Esophagus squamous epithelium (tissue), 4 donors: ENCODE data around the gene FEM1B.

ENCODE experiments used
- POLR2A ChIP-seq, 4 donors: fragments of 450-650 bp; IDR thresholded peaks; one replicate each; pipeline ENCODE4 v1.6.1; 2017; ENCODE audit warnings: antibody characterized with exemption in 4 of 4, mild to moderate bottlenecking in 4 of 4, moderate library complexity in 3 of 4
- TF ChIP-seq, protein P1 (sequence below), 6 experiments: fragments of 450-650 bp in 4 of 6; fragments of 200-600 bp in 2 of 6; sonication (generic) in 2 of 6; IDR thresholded peaks; one replicate each; pipeline ENCODE4 v1.5.1; 2016 to 2019; ENCODE audit warnings: antibody characterized with exemption in 6 of 6, mild to moderate bottlenecking in 4 of 6, moderate library complexity in 4 of 6

DNA sequence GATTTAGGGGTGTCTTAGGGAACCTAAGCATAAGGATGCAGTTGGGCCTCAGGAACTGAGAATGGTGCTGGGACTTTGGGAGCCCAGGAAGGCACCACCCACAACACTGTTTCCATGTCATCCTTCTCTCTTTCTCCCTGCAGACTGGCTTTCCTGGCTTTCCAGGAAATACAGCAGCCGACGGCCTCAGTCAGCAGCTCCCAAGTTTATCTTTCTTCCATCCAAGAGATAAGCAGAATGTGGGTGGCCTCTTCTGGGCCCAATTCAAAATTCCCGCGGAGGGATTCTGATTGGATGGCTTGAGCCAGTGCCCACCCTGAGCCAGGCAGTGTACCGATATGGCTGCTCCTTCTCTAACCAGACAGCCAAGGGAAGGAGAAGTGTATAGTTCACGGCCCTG, 43.5 kb upstream of the FEM1B start:
- TF ChIP-seq, protein P1, sequence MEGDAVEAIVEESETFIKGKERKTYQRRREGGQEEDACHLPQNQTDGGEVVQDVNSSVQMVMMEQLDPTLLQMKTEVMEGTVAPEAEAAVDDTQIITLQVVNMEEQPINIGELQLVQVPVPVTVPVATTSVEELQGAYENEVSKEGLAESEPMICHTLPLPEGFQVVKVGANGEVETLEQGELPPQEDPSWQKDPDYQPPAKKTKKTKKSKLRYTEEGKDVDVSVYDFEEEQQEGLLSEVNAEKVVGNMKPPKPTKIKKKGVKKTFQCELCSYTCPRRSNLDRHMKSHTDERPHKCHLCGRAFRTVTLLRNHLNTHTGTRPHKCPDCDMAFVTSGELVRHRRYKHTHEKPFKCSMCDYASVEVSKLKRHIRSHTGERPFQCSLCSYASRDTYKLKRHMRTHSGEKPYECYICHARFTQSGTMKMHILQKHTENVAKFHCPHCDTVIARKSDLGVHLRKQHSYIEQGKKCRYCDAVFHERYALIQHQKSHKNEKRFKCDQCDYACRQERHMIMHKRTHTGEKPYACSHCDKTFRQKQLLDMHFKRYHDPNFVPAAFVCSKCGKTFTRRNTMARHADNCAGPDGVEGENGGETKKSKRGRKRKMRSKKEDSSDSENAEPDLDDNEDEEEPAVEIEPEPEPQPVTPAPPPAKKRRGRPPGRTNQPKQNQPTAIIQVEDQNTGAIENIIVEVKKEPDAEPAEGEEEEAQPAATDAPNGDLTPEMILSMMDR (IDR thresholded peaks at IDR 0.05), result no peak
- no peak for TF ChIP-seq POLR2A (IDR thresholded peaks at IDR 0.05)
